SIG-M5 treated with dmso at 0.1 percent for 504 hours (cell line): Measurements from ENCODE around the gene TOMM40.
"Not testable (repeated sequence)": the region's sequence is repeated elsewhere in the genome, so short reads cannot be mapped to it uniquely, and the experiment has no call there.

ENCODE experiments used
- DNase-seq: peaks from one replicate; lab custom pipeline; 2025; ENCODE audit not compliant: unreplicated experiment; lab: John Stamatoyannopoulos, UW

Gene TOMM40

GRCh38 chr19:44893332-44894051 lies 2.4 kb downstream of the TOMM40 start:
- DNase-seq, result no peak

GRCh38 chr19:44894052-44894400 lies 3.0 kb downstream of the TOMM40 start:
- no peak for DNase-seq

- no peak for DNase-seq
Observed at GRCh38 chr19:44894946-44895345, 3.9 kb downstream of the TOMM40 start.

GRCh38 chr19:44897835-44898234 lies 6.8 kb downstream of the TOMM40 start:
- no peak for DNase-seq

GRCh38 chr19:44900328-44901244 lies 9.5 kb downstream of the TOMM40 start:
- DNase-seq, result no peak

- DNase-seq, result no peak
Observed at GRCh38 chr19:44903216-44903601, 12.2 kb downstream of the TOMM40 start.

GRCh38 chr19:44903602-44904425 lies 12.8 kb downstream of the TOMM40 start:
- DNase-seq, result peak; percentile 37

- DNase-seq, result no peak
Observed at GRCh38 chr19:44904426-44904994, 13.5 kb downstream of the TOMM40 start.

GRCh38 chr19:44905437-44906160 lies 14.5 kb downstream of the TOMM40 start, which contains the start of gene APOE:
TSS of gene APOE (plus strand) at chr19:44905796. CDS start at chr19:44906625, 829 bp downstream.
- DNase-seq, result no peak

GRCh38 chr19:44907613-44908012 lies 16.6 kb downstream of the TOMM40 start:
- DNase-seq, result no peak

- no peak for DNase-seq
Observed at GRCh38 chr19:44908074-44908835, 17.2 kb downstream of the TOMM40 start.

GRCh38 chr19:44908836-44909261 lies 17.8 kb downstream of the TOMM40 start:
- no peak for DNase-seq

GRCh38 chr19:44909775-44910174 lies 18.7 kb downstream of the TOMM40 start:
- no peak for DNase-seq

GRCh38 chr19:44911896-44912295 lies 20.8 kb downstream of the TOMM40 start:
- DNase-seq, result not testable (repeated sequence)

- DNase-seq, result no peak
Observed at GRCh38 chr19:44912854-44913253, 21.8 kb downstream of the TOMM40 start.

- DNase-seq, result not testable (repeated sequence)
Observed at GRCh38 chr19:44913512-44914432, 22.7 kb downstream of the TOMM40 start.

GRCh38 chr19:44914433-44915206 lies 23.6 kb downstream of the TOMM40 start, which contains the start of gene APOC1:
TSS of gene APOC1 (plus strand) at chr19:44914608. CDS start at chr19:44914892, 284 bp downstream.
- DNase-seq, result peak; percentile 78
